Astrocyte (in vitro differentiated cells and primary cell): ENCODE measurements around the gene IL34.

Source experiments
- EZH2 ChIP-seq: IDR thresholded peaks from 2 replicates; pipeline ENCODE4 v1.6.1; 2012; ENCODE audit warnings: mild to moderate bottlenecking, low read length, inconsistent platforms; ENCODE audit not compliant: insufficient read depth
- TF ChIP-seq, protein P1 (sequence below): IDR thresholded peaks from 2 replicates; pipeline ENCODE4 v1.5.1; 2011; ENCODE audit warnings: low read depth, mild to moderate bottlenecking, inconsistent platforms, low read length, moderate library complexity; ENCODE audit not compliant: insufficient read depth

DNA sequence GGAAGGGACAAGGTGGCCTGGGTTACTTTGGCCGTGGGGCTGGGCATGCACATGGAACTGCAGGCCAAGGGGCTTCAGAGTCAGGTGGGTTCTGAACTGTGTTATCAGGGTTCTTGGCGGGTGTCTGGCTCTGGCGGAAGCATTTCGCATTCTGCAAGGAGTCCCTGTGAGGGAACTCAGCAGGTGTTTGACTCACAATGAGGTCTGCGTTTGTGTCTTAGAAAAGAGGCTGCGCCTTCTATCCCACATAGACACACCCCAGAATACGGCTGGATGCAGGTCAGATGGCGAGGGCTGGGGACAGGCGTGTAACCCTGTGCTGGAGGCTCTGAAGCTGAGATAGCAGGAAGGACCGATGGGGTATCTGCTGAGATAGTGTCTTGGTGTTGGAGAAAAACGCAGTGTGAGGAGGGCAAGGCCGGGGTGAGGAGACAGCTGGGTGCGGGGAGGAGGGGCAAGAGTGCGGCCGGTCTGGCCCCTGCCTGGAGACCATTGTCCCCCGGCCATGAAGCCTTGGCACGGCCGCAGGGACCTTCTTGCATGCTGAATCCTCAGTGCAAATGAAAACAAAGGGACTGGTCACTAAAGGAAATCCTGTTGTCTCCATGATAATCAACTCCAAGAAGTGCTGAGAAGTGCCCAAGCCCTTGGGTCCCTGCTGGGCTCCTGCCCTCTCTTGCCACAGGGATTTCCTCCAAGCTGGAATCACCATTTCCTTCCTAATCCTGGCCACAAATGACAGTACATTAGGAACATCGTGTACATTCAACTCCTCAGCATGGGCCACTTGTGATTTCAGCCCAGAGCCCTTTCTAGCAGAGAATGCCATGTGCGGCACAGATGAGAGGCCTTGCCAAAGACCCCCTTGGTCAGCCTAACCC, 62.2 kb downstream of the IL34 start:
- TF ChIP-seq, protein P1, sequence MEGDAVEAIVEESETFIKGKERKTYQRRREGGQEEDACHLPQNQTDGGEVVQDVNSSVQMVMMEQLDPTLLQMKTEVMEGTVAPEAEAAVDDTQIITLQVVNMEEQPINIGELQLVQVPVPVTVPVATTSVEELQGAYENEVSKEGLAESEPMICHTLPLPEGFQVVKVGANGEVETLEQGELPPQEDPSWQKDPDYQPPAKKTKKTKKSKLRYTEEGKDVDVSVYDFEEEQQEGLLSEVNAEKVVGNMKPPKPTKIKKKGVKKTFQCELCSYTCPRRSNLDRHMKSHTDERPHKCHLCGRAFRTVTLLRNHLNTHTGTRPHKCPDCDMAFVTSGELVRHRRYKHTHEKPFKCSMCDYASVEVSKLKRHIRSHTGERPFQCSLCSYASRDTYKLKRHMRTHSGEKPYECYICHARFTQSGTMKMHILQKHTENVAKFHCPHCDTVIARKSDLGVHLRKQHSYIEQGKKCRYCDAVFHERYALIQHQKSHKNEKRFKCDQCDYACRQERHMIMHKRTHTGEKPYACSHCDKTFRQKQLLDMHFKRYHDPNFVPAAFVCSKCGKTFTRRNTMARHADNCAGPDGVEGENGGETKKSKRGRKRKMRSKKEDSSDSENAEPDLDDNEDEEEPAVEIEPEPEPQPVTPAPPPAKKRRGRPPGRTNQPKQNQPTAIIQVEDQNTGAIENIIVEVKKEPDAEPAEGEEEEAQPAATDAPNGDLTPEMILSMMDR: no peak
- TF ChIP-seq EZH2: no peak
